Thoracic aorta (tissue), 2 donors: ENCODE data around the gene SLC25A11. TPM values are rescaled to one million over a fixed set of nuclear protein-coding genes. Genes with fewer than 3 reads are reported as not detected.
A peak's percentile ranks its signal among the peaks of the same experiment; 100 is the strongest.

Experiments
- ATAC-seq: fragments of 150-250 bp; one replicate; pipeline ENCODE4 v1.8.0; 2017; ENCODE audit warnings: low read depth; ENCODE audit not compliant: insufficient number of reproducible peaks, low FRiP score
- DNase-seq: peaks from one replicate; pipeline ENCODE4 v3.0.0-alpha.2; 2020; ENCODE audit warnings: low spot score
- H3K27ac ChIP-seq, 2 donors: fragments of 200-600 bp; sonication (generic); 1 replicate in 1 of 2; 2 replicates in 1 of 2; pipeline ENCODE4 v1.5.1; 2016; ENCODE audit warnings: mild to moderate bottlenecking in 2 of 2, moderate library complexity in 2 of 2
- H3K27me3 ChIP-seq: fragments of 200-600 bp; sonication (generic); replicated peaks from 2 replicates; pipeline ENCODE4 v1.6.0; 2016; ENCODE audit warnings: mild to moderate bottlenecking; ENCODE audit not compliant: insufficient read depth
- H3K36me3 ChIP-seq: fragments of 200-600 bp; sonication (generic); one replicate; pipeline ENCODE4 v1.5.1; 2016
- H3K4me1 ChIP-seq, 2 donors: fragments of 200-600 bp; sonication (generic); 1 replicate in 1 of 2; 2 replicates in 1 of 2; pipeline versions ENCODE4 v1.5.1 to v1.6.0; 2016; ENCODE audit warnings: low read depth in 2 of 2, mild to moderate bottlenecking in 1 of 2; ENCODE audit not compliant: control insufficient read depth in 1 of 2
- H3K4me3 ChIP-seq: fragments of 200-600 bp; sonication (generic); 2 replicates; pipeline ENCODE4 v1.5.1; 2016; ENCODE audit warnings: mild to moderate bottlenecking
- H3K9me3 ChIP-seq: fragments of 200-600 bp; sonication (generic); 2 replicates; pipeline ENCODE4 v1.5.1; 2016
- CTCF ChIP-seq: fragments of 200-600 bp; sonication (generic); IDR thresholded peaks from one replicate; pipeline ENCODE4 v1.5.1; 2019; ENCODE audit warnings: antibody characterized with exemption
- total RNA-seq, 2 donors: library from RNA; depleted of rRNA; stranded (reverse); fragments of >200 nt; gene quantifications; one replicate each; pipeline versions ENCODE4 v1.1.0 to v1.2.3, GENCODE V29; 2016

The SLC25A11 gene
- total RNA-seq, 2 donors from 2014 or later = 27.0 to 39.7 TPM

- no peak for TF ChIP-seq CTCF
- Histone ChIP-seq H3K36me3 (peaks cover 10% of the 10 kb centered on the region), H3K27me3 (no peaks in the 10 kb centered on the region), H3K27ac (no peak overlapping the region), H3K4me3 (no peak overlapping the region), H3K9me3 (no peaks in the 10 kb centered on the region), H3K4me1 (peaks cover 12 to 28% of the 10 kb centered on the region in 2 donors)
- ATAC-seq (no peak), DNase-seq (no peak)
Measured at GRCh38 chr17:4955091-4955490, 15.2 kb upstream of the SLC25A11 start.

GRCh38 chr17:4953451-4953961 is 13.7 kb upstream of the SLC25A11 start:
- Histone ChIP-seq H3K27me3 (no peaks in the 10 kb centered on the region), H3K36me3 (no peaks in the 10 kb centered on the region), H3K27ac (peak overlapping the region; percentile 60 to 73), H3K9me3 (no peaks in the 10 kb centered on the region), H3K4me1 (peaks cover 12 to 28% of the 10 kb centered on the region in 2 donors), H3K4me3 (no peak overlapping the region)
- ATAC-seq (no peak), DNase-seq (no peak)
- TF ChIP-seq CTCF = no peak

GRCh38 chr17:4951486-4951885 is 11.6 kb upstream of the SLC25A11 start:
- no peak for ATAC-seq
- H3K27ac ChIP-seq = peak overlapping the region in 1 of 2 donors; percentile 97
- H3K4me1 ChIP-seq = peaks cover 12 to 29% of the 10 kb centered on the region in 2 donors
- no peaks in the 10 kb centered on the region for H3K36me3 ChIP-seq
- H3K9me3 ChIP-seq = no peaks in the 10 kb centered on the region
- no peak for DNase-seq
- TF ChIP-seq CTCF = no peak
- no peak overlapping the region for H3K4me3 ChIP-seq
- H3K27me3 ChIP-seq = no peaks in the 10 kb centered on the region

GRCh38 chr17:4950746-4951204 is 10.9 kb upstream of the SLC25A11 start, which contains the start of gene ENO3:
TSS of gene ENO3 (plus strand) at chr17:4951119. CDS start at chr17:4951830, 711 bp downstream.
- peaks cover 17 to 36% of the 10 kb centered on the region in 2 donors for H3K4me1 ChIP-seq

More at GRCh38 chr17:4950746-4951204, 10.9 kb upstream of the SLC25A11 start, which contains the start of gene ENO3:
- Histone ChIP-seq H3K9me3 (no peaks in the 10 kb centered on the region), H3K27me3 (no peaks in the 10 kb centered on the region), H3K27ac (peak within 1 kb of the TSS; percentile 93 to 97), H3K4me3 (peak within 1 kb of the TSS; percentile 76), H3K36me3 (no peaks in the 10 kb centered on the region)
- no peak for TF ChIP-seq CTCF
- DNase-seq (no peak), ATAC-seq (no peak)
